ENCODE measurements around the gene CLSTN2. TPM values are rescaled to one million over a fixed set of nuclear protein-coding genes. Genes with fewer than 3 reads are reported as not detected.

Gene CLSTN2
- total and polyA plus RNA-seq, 9 donors = 28.9 to 263 (median 134) TPM

DNA sequence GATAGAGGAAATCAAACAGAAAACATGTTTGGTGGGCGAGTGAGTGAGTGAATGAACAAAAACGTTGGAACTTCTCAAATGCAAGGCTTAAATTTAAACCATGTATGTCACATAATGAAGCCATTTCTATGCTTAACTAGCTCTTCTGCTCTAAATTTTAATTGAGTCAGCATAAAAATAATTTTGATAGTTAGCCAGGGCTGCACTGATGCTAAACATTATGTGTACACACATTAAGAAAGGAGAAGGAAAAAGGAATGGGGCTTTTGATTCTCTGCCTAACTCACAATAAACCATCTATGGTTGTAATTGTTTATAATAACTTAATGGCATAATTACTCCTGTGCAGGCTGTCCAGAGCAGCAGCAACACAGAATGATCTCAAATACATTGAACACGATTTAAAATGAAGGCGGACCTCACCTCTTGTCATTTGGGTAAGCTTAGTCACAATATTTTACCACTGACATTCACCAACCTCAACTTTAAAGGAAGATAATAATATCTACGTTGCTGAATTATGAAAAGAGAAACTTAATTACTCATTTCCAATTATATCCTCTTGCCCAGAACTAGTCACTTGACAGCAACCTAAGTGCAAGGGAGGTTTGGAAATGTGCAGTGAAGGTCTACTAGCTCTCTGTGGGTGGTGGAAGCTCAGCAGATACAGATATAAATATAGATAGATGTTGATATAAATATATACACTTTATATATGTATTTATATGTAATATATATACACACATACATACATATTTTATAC lies 424.4 kb downstream of the CLSTN2 start:
- TF ChIP-seq POLR2A (IDR thresholded peaks at IDR 0.05) = no peak
- TF ChIP-seq, protein P1, sequence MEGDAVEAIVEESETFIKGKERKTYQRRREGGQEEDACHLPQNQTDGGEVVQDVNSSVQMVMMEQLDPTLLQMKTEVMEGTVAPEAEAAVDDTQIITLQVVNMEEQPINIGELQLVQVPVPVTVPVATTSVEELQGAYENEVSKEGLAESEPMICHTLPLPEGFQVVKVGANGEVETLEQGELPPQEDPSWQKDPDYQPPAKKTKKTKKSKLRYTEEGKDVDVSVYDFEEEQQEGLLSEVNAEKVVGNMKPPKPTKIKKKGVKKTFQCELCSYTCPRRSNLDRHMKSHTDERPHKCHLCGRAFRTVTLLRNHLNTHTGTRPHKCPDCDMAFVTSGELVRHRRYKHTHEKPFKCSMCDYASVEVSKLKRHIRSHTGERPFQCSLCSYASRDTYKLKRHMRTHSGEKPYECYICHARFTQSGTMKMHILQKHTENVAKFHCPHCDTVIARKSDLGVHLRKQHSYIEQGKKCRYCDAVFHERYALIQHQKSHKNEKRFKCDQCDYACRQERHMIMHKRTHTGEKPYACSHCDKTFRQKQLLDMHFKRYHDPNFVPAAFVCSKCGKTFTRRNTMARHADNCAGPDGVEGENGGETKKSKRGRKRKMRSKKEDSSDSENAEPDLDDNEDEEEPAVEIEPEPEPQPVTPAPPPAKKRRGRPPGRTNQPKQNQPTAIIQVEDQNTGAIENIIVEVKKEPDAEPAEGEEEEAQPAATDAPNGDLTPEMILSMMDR (IDR thresholded peaks at IDR 0.05) = no peak
- TF ChIP-seq EP300 (IDR thresholded peaks at IDR 0.05) = no peak
- WGBS, 3 donors = 51 to 72% (median 57%) methylated on average over 5 of the region's 5 CpGs
- no peaks in the 10 kb centered on the region for H3K9me3 ChIP-seq
- DNase-seq = no peak
- intact Hi-C loops (cut with DNase I) = no loop called here
- no peaks in the 10 kb centered on the region for H3K27me3 ChIP-seq
- H3K36me3 ChIP-seq = no peaks in the 10 kb centered on the region
- no peak overlapping the region for H3K4me3 ChIP-seq
- H3K27ac ChIP-seq = no peak overlapping the region
- H3K4me1 ChIP-seq (ENCODE audit: insufficient read depth) = peaks cover 3% of the 10 kb centered on the region

DNA sequence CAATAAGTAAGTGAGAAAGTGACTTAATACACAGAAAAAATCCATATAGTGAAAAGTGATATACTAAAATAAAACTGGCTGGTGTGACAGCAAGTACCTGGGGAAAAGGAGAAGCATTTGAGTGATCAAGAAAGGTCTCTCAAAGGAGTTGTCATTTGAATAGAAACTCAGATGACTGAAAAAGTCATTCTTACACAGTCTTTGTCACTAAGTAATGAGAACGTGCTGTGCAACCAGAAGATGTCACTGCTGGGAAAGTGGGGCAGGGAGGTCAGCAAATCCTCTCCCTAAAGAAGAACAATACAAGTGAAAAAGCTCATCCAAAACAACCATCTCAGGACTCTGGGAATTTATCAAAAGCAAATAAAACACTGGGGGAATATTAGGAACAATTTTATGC lies 425.3 kb downstream of the CLSTN2 start:
- intact Hi-C loops (cut with DNase I) = no loop called here

DNA sequence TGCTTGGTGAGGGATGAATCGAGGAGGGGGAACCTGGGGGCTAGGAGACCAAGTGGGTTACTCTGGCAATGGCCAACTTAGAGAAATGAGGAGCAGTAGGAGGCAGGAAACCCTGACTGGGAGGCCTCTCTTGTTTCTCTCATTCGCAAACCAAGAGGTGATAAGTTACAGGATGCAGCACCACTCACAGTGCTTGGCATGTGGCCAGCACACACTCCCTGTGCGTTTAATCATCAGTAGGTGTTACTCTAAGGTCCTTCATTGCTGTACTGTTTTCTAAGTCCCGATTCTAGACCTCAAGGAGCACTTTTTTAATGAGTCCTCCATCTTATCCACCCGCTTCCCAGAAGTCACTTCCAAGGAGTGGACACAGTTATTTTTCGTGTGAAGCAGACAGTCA lies 428.8 kb downstream of the CLSTN2 start:
- Histone ChIP-seq H3K36me3 (no peaks in the 10 kb centered on the region), H3K27me3 (no peaks in the 10 kb centered on the region), H3K9me3 (no peaks in the 10 kb centered on the region), H3K4me1 (ENCODE audit: insufficient read depth) (peaks cover 9% of the 10 kb centered on the region), H3K27ac (no peak overlapping the region), H3K4me3 (no peak overlapping the region)
- intact Hi-C loops (cut with DNase I) = no loop called here
- TF ChIP-seq POLR2A (IDR thresholded peaks at IDR 0.05) = no peak
- TF ChIP-seq, protein P1 (IDR thresholded peaks at IDR 0.05) = no peak
- no peak for TF ChIP-seq EP300 (IDR thresholded peaks at IDR 0.05)
- WGBS, 3 donors = 59 to 71% (median 70%) methylated on average over 6 of the region's 6 CpGs
- peak; percentile 37 to 60 (median 45) for DNase-seq

More for the DNA sequence above, 425.3 kb downstream of the CLSTN2 start:
- 90 to 97% (median 92%) methylated on average over 1 of the region's 1 CpG for WGBS, 3 donors
- Histone ChIP-seq H3K9me3 (no peaks in the 10 kb centered on the region), H3K27ac (no peak overlapping the region), H3K27me3 (no peaks in the 10 kb centered on the region), H3K36me3 (no peaks in the 10 kb centered on the region), H3K4me3 (no peak overlapping the region), H3K4me1 (ENCODE audit: insufficient read depth) (peaks cover 3% of the 10 kb centered on the region)
- DNase-seq = no peak
- TF ChIP-seq, protein P1 (IDR thresholded peaks at IDR 0.05) = no peak
- no peak for TF ChIP-seq EP300 (IDR thresholded peaks at IDR 0.05)
- TF ChIP-seq POLR2A (IDR thresholded peaks at IDR 0.05) = no peak

DNA sequence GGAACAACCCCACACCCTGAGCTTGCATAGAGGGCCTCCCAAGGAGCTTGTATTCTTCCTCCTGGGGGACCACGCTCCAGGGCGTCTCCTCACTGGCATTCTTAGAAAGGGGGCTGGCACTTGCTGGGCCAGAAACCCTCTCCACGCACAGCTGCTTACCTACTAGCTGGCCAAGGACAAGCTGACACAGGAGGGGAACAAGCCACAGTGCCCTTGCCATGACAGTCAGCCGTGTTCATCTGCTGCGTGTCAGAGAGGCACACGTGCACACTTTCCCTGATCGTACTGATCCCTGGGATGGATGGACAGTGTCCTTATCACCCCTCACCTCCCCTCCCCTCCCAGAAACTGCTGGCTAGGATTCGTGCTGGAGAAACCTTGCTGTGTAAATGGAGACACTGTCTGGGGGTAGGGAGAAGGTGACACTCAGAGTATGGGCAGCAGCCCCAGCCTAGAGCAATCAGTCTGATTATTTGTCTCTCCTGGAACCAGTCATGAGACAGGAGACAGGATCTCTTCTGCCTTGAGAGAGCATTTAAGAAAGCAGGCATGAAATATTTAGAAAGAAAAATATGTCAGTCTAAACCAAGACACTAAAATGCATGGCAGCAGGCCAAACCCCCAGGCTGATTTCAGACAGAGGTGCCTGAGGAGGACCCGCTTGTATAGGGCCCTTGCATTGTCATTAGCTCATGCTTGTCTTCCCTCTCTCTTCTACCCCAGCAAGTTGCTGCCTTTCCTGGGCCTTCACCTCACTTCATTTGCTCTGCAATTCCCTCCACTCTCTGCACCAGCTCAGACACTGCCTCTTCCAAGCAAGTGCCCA lies 431.1 kb downstream of the CLSTN2 start:
- Histone ChIP-seq H3K4me1 (ENCODE audit: insufficient read depth) (peaks cover 9% of the 10 kb centered on the region), H3K27me3 (no peaks in the 10 kb centered on the region), H3K4me3 (no peak overlapping the region), H3K36me3 (no peaks in the 10 kb centered on the region), H3K9me3 (no peaks in the 10 kb centered on the region), H3K27ac (no peak overlapping the region)
- peak in 2 of 5 donors; percentile 32 to 50 for DNase-seq
- intact Hi-C loops (cut with DNase I) = no loop called here
- WGBS, 3 donors = 51 to 69% (median 61%) methylated on average over 9 of the region's 9 CpGs
- TF ChIP-seq, protein P1 (IDR thresholded peaks at IDR 0.05) = no peak
- TF ChIP-seq EP300 (IDR thresholded peaks at IDR 0.05) (no peak), POLR2A (IDR thresholded peaks at IDR 0.05) (no peak)
